H1 (cell line): ENCODE measurements around the gene SRRM4. TPM values are rescaled to one million over a fixed set of nuclear protein-coding genes. Genes with fewer than 3 reads are reported as not detected.

ENCODE experiments used
- CTCF ChIA-PET: fragments of 300-600 bp; sonication (Branson Sonifier 250); formaldehyde crosslinking; loops from one replicate; lab custom pipeline; 2021; ENCODE audit not compliant: partially characterized antibody; lab: Charles Lee
- POLR2A ChIA-PET: fragments of 300-600 bp; sonication (Branson Sonifier 250); formaldehyde crosslinking; loops from one replicate; lab custom pipeline; 2021; ENCODE audit warnings: inconsistent platforms; ENCODE audit not compliant: partially characterized antibody; lab: Charles Lee
- DNase-seq, 2 experiments: peaks; one replicate each; pipeline versions ENCODE4 v3.0.0 to v3.0.0-alpha.2; 2010 to 2022; ENCODE audit warnings: low spot score in 2 of 2, low read depth in 1 of 2, mixed read lengths in 1 of 2
- FAIRE-seq: peaks from 2 replicates; lab custom pipeline; 2011; peaks lifted over from hg19 to GRCh38; lab: Jason Lieb, UNC
- H2AFZ ChIP-seq: 2 replicates; pipeline ENCODE4 v1.8.1; 2012; ENCODE audit warnings: low read length, inconsistent platforms
- H2AK5ac ChIP-seq: 2 replicates; pipeline ENCODE4 v1.6.1; 2013; ENCODE audit warnings: low read depth, low read length
- H2BK120ac ChIP-seq: replicated peaks from 2 replicates; pipeline ENCODE3; 2013; ENCODE audit warnings: low read depth, low read length, inconsistent platforms
- H2BK12ac ChIP-seq: 2 replicates; pipeline ENCODE4 v1.6.1; 2013; ENCODE audit warnings: low read depth, low read length
- H2BK15ac ChIP-seq: 2 replicates; pipeline ENCODE4 v1.6.1; 2013; ENCODE audit warnings: low read length
- H2BK20ac ChIP-seq: 2 replicates; pipeline ENCODE4 v1.6.1; 2013; ENCODE audit warnings: low read length
- H2BK5ac ChIP-seq: 2 replicates; pipeline ENCODE4 v1.6.1; 2013; ENCODE audit warnings: low read depth, low read length
- H3K14ac ChIP-seq: 2 replicates; pipeline ENCODE4 v1.6.1; 2013; ENCODE audit warnings: inconsistent platforms; ENCODE audit not compliant: insufficient read length
- H3K18ac ChIP-seq: 2 replicates; pipeline ENCODE4 v1.6.1; 2013; ENCODE audit warnings: low read length; ENCODE audit errors: extremely low read depth
- H3K23ac ChIP-seq: 2 replicates; pipeline ENCODE4 v1.6.1; 2013; ENCODE audit warnings: inconsistent platforms; ENCODE audit not compliant: insufficient read length
- H3K23me2 ChIP-seq: 2 replicates; pipeline ENCODE4 v1.6.1; 2013; ENCODE audit warnings: low read depth, low read length
- H3K27ac ChIP-seq: 2 replicates; pipeline ENCODE4 v1.6.1; 2011; ENCODE audit warnings: low read depth, low read length, inconsistent platforms
- H3K27me3 ChIP-seq, 4 experiments: replicated peaks in 1 of 4; 1 replicate in 1 of 4; 2 replicates in 3 of 4; pipeline versions ENCODE4 v1.6.1 to v1.8.1; 2011 to 2013; ENCODE audit warnings: low read length in 3 of 4, mild to moderate bottlenecking in 3 of 4, inconsistent platforms in 2 of 4, mixed read lengths in 2 of 4, moderate library complexity in 1 of 4; ENCODE audit not compliant: control insufficient read depth in 3 of 4, insufficient read depth in 3 of 4; ENCODE audit errors: extremely low read depth in 1 of 4
- H3K36me3 ChIP-seq, 4 experiments: 2 replicates each; pipeline versions ENCODE4 v1.6.1 to v1.8.1; 2011 to 2013; ENCODE audit warnings: mild to moderate bottlenecking in 4 of 4, low read length in 3 of 4, moderate library complexity in 2 of 4, control low read depth in 1 of 4, inconsistent platforms in 1 of 4; ENCODE audit not compliant: insufficient read depth in 4 of 4, control insufficient read depth in 2 of 4
- H3K4ac ChIP-seq: replicated peaks from 2 replicates; pipeline ENCODE3; 2013; ENCODE audit warnings: low read length, low read depth, mixed read lengths, inconsistent platforms; ENCODE audit not compliant: insufficient read length
- H3K4me1 ChIP-seq, 4 experiments: replicated peaks in 1 of 4; 1 replicate in 1 of 4; 2 replicates in 3 of 4; pipeline versions ENCODE4 v1.6.1 to v1.8.1; 2011 to 2013; ENCODE audit warnings: low read length in 3 of 4, inconsistent platforms in 2 of 4, mixed read lengths in 1 of 4; ENCODE audit not compliant: insufficient read depth in 4 of 4, control insufficient read depth in 3 of 4
- H3K4me2 ChIP-seq, 2 experiments: 2 replicates each; pipeline versions ENCODE4 v1.6.1 to v1.8.1; 2011 to 2013; ENCODE audit warnings: low read depth in 2 of 2, low read length in 2 of 2, control low read depth in 1 of 2, inconsistent platforms in 1 of 2, mild to moderate bottlenecking in 1 of 2; ENCODE audit not compliant: insufficient read depth in 1 of 2
- H3K4me3 ChIP-seq, 4 experiments: fragments of 200-600, 300-600 bp in 1 of 4; sonication (generic), shearing (Covaris generic), sonication (Bioruptor Twin) in 1 of 4; 2 replicates each; pipeline versions ENCODE4 v1.5.1 to v1.8.1; 2011 to 2016; ENCODE audit warnings: low read length in 4 of 4, low read depth in 3 of 4, control low read depth in 2 of 4, inconsistent platforms in 2 of 4, mild to moderate bottlenecking in 2 of 4, mixed read lengths in 1 of 4, moderate library complexity in 1 of 4; ENCODE audit not compliant: insufficient read depth in 2 of 4; ENCODE audit errors: extremely low read depth in 1 of 4
- H3K56ac ChIP-seq: replicated peaks from 2 replicates; pipeline ENCODE3; 2013; ENCODE audit warnings: low read depth, mild to moderate bottlenecking, mixed read lengths, low read length, inconsistent platforms; ENCODE audit not compliant: insufficient read length
- H3K79me1 ChIP-seq: 2 replicates; pipeline ENCODE4 v1.6.1; 2013; ENCODE audit warnings: low read depth, low read length, control low read depth
- H3K79me2 ChIP-seq, 2 experiments: 2 replicates each; pipeline versions ENCODE4 v1.6.1 to v1.8.1; 2012 to 2013; ENCODE audit warnings: low read length in 2 of 2, mild to moderate bottlenecking in 2 of 2, inconsistent platforms in 1 of 2; ENCODE audit not compliant: insufficient read depth in 2 of 2, control insufficient read depth in 1 of 2
- H3K9ac ChIP-seq, 4 experiments: replicated peaks in 1 of 4; 1 replicate in 1 of 4; 2 replicates in 3 of 4; pipeline versions ENCODE4 v1.6.1 to v1.8.1; 2011 to 2013; ENCODE audit warnings: low read depth in 3 of 4, low read length in 3 of 4, control low read depth in 2 of 4, mild to moderate bottlenecking in 2 of 4, moderate library complexity in 2 of 4, inconsistent platforms in 1 of 4; ENCODE audit errors: extremely low read depth in 1 of 4
- H3K9me3 ChIP-seq, 2 experiments: 2 replicates each; pipeline versions ENCODE4 v1.6.1 to v1.8.1; 2012 to 2013; ENCODE audit warnings: mild to moderate bottlenecking in 2 of 2, moderate library complexity in 2 of 2, control low read depth in 1 of 2, inconsistent platforms in 1 of 2, low read depth in 1 of 2, low read length in 1 of 2, mixed read lengths in 1 of 2; ENCODE audit not compliant: insufficient read depth in 2 of 2
- H4K20me1 ChIP-seq, 2 experiments: replicated peaks in 1 of 2; 2 replicates each; pipeline versions ENCODE3 to v1.8.1; 2011 to 2013; ENCODE audit warnings: inconsistent platforms in 2 of 2, low read length in 2 of 2, mild to moderate bottlenecking in 1 of 2; ENCODE audit not compliant: insufficient read depth in 2 of 2, control insufficient read depth in 1 of 2
- H4K5ac ChIP-seq: 2 replicates; pipeline ENCODE4 v1.6.1; 2013; ENCODE audit warnings: low read length, low read depth, mixed read lengths, inconsistent platforms; ENCODE audit not compliant: insufficient read length
- H4K8ac ChIP-seq: 2 replicates; pipeline ENCODE4 v1.8.0; 2013; ENCODE audit warnings: mild to moderate bottlenecking, moderate library complexity, low read length, inconsistent platforms; ENCODE audit not compliant: insufficient read depth; ENCODE audit errors: extremely low read depth
- H4K91ac ChIP-seq: replicated peaks from 2 replicates; pipeline ENCODE3; 2013; ENCODE audit warnings: low read length, mixed read lengths, inconsistent platforms; ENCODE audit not compliant: insufficient read length
- ASH2L ChIP-seq: fragments of 200-600, 300-600 bp; sonication (generic); IDR thresholded peaks from one replicate; pipeline ENCODE4 v1.7.1; 2017; ENCODE audit warnings: low read length
- BRCA1 ChIP-seq: IDR thresholded peaks from 2 replicates; pipeline ENCODE4 v1.6.1; 2012; ENCODE audit warnings: low read depth, low read length, improper control_type of control experiment
- CTBP2 ChIP-seq: IDR thresholded peaks from 2 replicates; pipeline ENCODE4 v1.7.0; 2011; ENCODE audit warnings: borderline replicate concordance, mild to moderate bottlenecking, moderate library complexity, mixed read lengths, low read length; ENCODE audit not compliant: insufficient read depth, insufficient read length
- EP300 ChIP-seq, 2 experiments: IDR thresholded peaks; 1 replicate in 1 of 2; 2 replicates in 1 of 2; pipeline ENCODE4 v1.6.1; 2011 to 2012; ENCODE audit warnings: low read depth in 2 of 2, low read length in 2 of 2, mild to moderate bottlenecking in 2 of 2, borderline replicate concordance in 1 of 2, inconsistent platforms in 1 of 2, moderate library complexity in 1 of 2
- GTF2F1 ChIP-seq: IDR thresholded peaks from 2 replicates; pipeline ENCODE4 v1.6.1; 2012; ENCODE audit warnings: low read depth, low read length, improper control_type of control experiment, borderline replicate concordance
- HDAC6 ChIP-seq: IDR thresholded peaks from one replicate; pipeline ENCODE4 v1.7.1; 2012; ENCODE audit warnings: low read depth, mild to moderate bottlenecking, inconsistent platforms, low read length, moderate library complexity
- NANOG ChIP-seq: IDR thresholded peaks from 2 replicates; pipeline ENCODE4 v1.6.1; 2011; ENCODE audit warnings: low read length, low read depth, mild to moderate bottlenecking, inconsistent platforms; ENCODE audit not compliant: insufficient read depth, poor library complexity, severe bottlenecking
- POU5F1 ChIP-seq: IDR thresholded peaks from 2 replicates; pipeline ENCODE4 v1.6.1; 2011; ENCODE audit warnings: low read depth, mild to moderate bottlenecking, low read length, moderate library complexity
- RFX5 ChIP-seq: IDR thresholded peaks from 2 replicates; pipeline ENCODE4 v1.6.1; 2011; ENCODE audit warnings: low read depth, low read length, improper control_type of control experiment, borderline replicate concordance
- SUZ12 ChIP-seq: fragments of 200-600 bp; sonication (generic); IDR thresholded peaks from 2 replicates; pipeline ENCODE4 v1.6.1; 2012; ENCODE audit warnings: mild to moderate bottlenecking, inconsistent platforms, low read length, moderate library complexity, mixed read lengths
- TBP ChIP-seq: IDR thresholded peaks from 2 replicates; pipeline ENCODE4 v1.6.1; 2011; ENCODE audit warnings: low read depth, low read length, improper control_type of control experiment
- TEAD4 ChIP-seq: IDR thresholded peaks from 2 replicates; pipeline ENCODE4 v1.6.1; 2012; ENCODE audit warnings: low read depth, low read length, inconsistent platforms, mixed read lengths
- WGBS, 2 experiments: shearing (Covaris generic) in 1 of 2; methylation state at CpG; one replicate each; pipeline versions ENCODE4 v1.1.6 to v1.1.7; 2013 to 2015; ENCODE audit warnings: low lambda C conversion rate in 2 of 2, mixed read lengths in 2 of 2, inconsistent platforms in 1 of 2, low coverage in 1 of 2, missing lambda C conversion rate in 1 of 2; ENCODE audit not compliant: insufficient replicate concordance in 2 of 2, insufficient coverage in 1 of 2, insufficient read length in 1 of 2; ENCODE audit errors: extremely low coverage in 1 of 2, missing lambda C conversion rate in 1 of 2; 5-methylcytosine and 5-hydroxymethylcytosine counted together
- polyA plus RNA-seq, 7 experiments: library from polyadenylated mRNA; depleted of rRNA in 3 of 7; stranded (reverse) in 5 of 7; unstranded in 2 of 7; fragments of >200 nt in 5 of 7; fragments of 200-250 nt in 2 of 7; gene quantifications; 1 replicate in 5 of 7; 2 replicates in 1 of 7; 4 replicates in 1 of 7; pipeline versions ENCODE4 v1.2.1 to v1.2.3, GENCODE V29; 2011 to 2013; ENCODE audit warnings: missing spikeins in 2 of 7, mixed read lengths in 2 of 7
- total RNA-seq: library from RNA; stranded (reverse); fragmentation: NEBNext Ultra II Directional; extraction: Animal tissue kit (Norgen Biotek cat#: 25700); gene quantifications from 2 replicates; pipeline ENCODE4 v1.2.1, GENCODE V29; 2021

SRRM4 gene
- total and polyA plus RNA-seq, 2 of the 8 experiments (the other 6 are each of a cell fraction or from before 2014, with no cell fraction given): 0.53 to 1.1 TPM

DNA sequence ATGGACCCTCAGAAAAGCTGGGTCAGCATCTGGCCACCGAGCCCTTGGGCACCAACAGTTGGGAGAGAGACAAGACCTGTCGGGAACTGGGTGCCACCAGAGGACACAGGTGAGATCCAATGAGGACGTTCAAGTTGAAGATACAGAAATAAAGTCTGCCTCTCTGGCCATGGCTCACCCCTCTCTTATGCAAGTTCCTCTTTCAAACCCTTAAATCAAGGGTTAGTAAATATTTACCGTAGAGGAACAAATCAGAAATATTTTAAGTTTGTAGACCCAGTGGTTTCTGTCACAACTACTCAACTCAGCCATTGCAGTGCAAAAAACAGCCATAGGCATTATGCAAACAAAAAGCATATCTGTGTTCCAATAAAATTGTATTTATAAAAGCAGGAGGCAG, 120.9 kb downstream of the SRRM4 start:
- H3K79me2 ChIP-seq: no peaks in the 10 kb centered on the region
- POLR2A ChIA-PET: interaction anchor here (1.0 kb wide), 1 partner anchor 51 kb away, joined by 4 read pairs; no protein-coding TSS in a partner anchor
- no peak for FAIRE-seq

More for the DNA sequence above, 120.9 kb downstream of the SRRM4 start:
- Histone ChIP-seq H3K27ac (no peak overlapping the region), H3K18ac (no peak overlapping the region), H2BK12ac (no peak overlapping the region), H2BK120ac (no peak overlapping the region), H3K4me2 (no peak overlapping the region), H2BK20ac (no peak overlapping the region), H4K20me1 (no peaks in the 10 kb centered on the region), H4K5ac (no peak overlapping the region), H2BK15ac (no peak overlapping the region), H2AK5ac (no peak overlapping the region), H3K4me3 (no peak overlapping the region), H3K23ac (no peak overlapping the region), H4K8ac (no peak overlapping the region), H4K91ac (no peak overlapping the region), H2AFZ (no peak overlapping the region), H3K9ac (no peak overlapping the region), H2BK5ac (no peak overlapping the region), H3K36me3 (no peaks in the 10 kb centered on the region), H3K9me3 (0 out of 4 replicates have a peak, but pooled peaks cover 0 to 3% of the 10 kb centered on the region in 2 experiments), H3K4me1 (no peaks in the 10 kb centered on the region), H3K14ac (no peak overlapping the region), H3K23me2 (no peaks in the 10 kb centered on the region), H3K4ac (no peak overlapping the region), H3K27me3 (no peaks in the 10 kb centered on the region; a peak in 1 of 7 replicates), H3K79me1 (no peaks in the 10 kb centered on the region), H3K56ac (no peak overlapping the region)
- DNase-seq: no peak
- 88% methylated on average over 4 of the region's 4 CpGs; no CpG with 5 or more reads in 1 of the 2 experiments for WGBS, 2 experiments
- CTCF ChIA-PET: interaction anchor here (0.8 to 2.3 kb wide), 3 partner anchors 11 to 343 kb away, joined by 5 to 6 read pairs (median 6); no protein-coding TSS in a partner anchor
- no peak for TF ChIP-seq RFX5
- TF ChIP-seq BRCA1: no peak
- TF ChIP-seq SUZ12: no peak
- TF ChIP-seq NANOG: no peak
- TF ChIP-seq TBP: no peak
- TF ChIP-seq EP300 (IDR thresholded peaks at IDR 0.05; ENCODE audit: borderline replicate concordance in 1 of 2, low read depth in 2 of 2, low read length in 2 of 2): no peak
- TF ChIP-seq GTF2F1: no peak
- no peak for TF ChIP-seq POU5F1
- no peak for TF ChIP-seq CTBP2
- TF ChIP-seq TEAD4: no peak
- no peak for TF ChIP-seq HDAC6
- no peak for TF ChIP-seq ASH2L
